ENCODE measurements around the gene DNAJC22.
A peak's percentile ranks its signal among the peaks of the same experiment; 100 is the strongest.
"Not testable (repeated sequence)": the region's sequence is repeated elsewhere in the genome, so short reads cannot be mapped to it uniquely, and the experiment has no call there.

The DNAJC22 gene

GRCh38 chr12:49331380-49332222 lies 15.1 kb upstream of the DNAJC22 start:
- DNase-seq: no peak

GRCh38 chr12:49332441-49332861 lies 14.2 kb upstream of the DNAJC22 start:
- no peak for DNase-seq

GRCh38 chr12:49332891-49333371 lies 13.8 kb upstream of the DNAJC22 start:
- no peak for DNase-seq

- not testable (repeated sequence) for DNase-seq
Observed at GRCh38 chr12:49333778-49334177, 12.9 kb upstream of the DNAJC22 start.

- DNase-seq: no peak
Observed at GRCh38 chr12:49334226-49334625, 12.5 kb upstream of the DNAJC22 start.

- no peak for DNase-seq
Observed at GRCh38 chr12:49334681-49335080, 12.0 kb upstream of the DNAJC22 start.

GRCh38 chr12:49335118-49335954 lies 11.4 kb upstream of the DNAJC22 start:
- no peak for DNase-seq

- DNase-seq: no peak
Observed at GRCh38 chr12:49335955-49336644, 10.6 kb upstream of the DNAJC22 start.

- DNase-seq: peak; percentile 78
Observed at GRCh38 chr12:49336645-49337584, 9.8 kb upstream of the DNAJC22 start, which contains the start of gene C1QL4. Gene C1QL4, minus strand, starts transcription at chr12:49337188. Its CDS starts 711 bp downstream, at chr12:49336477.

- no peak for DNase-seq
Observed at GRCh38 chr12:49338830-49339463, 7.7 kb upstream of the DNAJC22 start.

- DNase-seq: no peak
Observed at GRCh38 chr12:49339464-49339861, 7.2 kb upstream of the DNAJC22 start.

- no peak for DNase-seq
Observed at GRCh38 chr12:49340095-49340870, 6.4 kb upstream of the DNAJC22 start.

- DNase-seq: no peak
Observed at GRCh38 chr12:49340971-49341776, 5.5 kb upstream of the DNAJC22 start.

- no peak for DNase-seq
Observed at GRCh38 chr12:49341777-49342065, 5.0 kb upstream of the DNAJC22 start.

- DNase-seq: peak; percentile 93
Observed at GRCh38 chr12:49342066-49342913, 4.4 kb upstream of the DNAJC22 start.

GRCh38 chr12:49342914-49343731 lies 3.6 kb upstream of the DNAJC22 start:
- DNase-seq: no peak

- no peak for DNase-seq
Observed at GRCh38 chr12:49344486-49345050, 2.1 kb upstream of the DNAJC22 start.
